GM19468 (cell line): ENCODE results near the gene PPP3R1.

Experiments
- ATAC-seq: cut with Tn5 transposase; IDR thresholded peaks from one replicate; pipeline ENCODE4 v1.9.1; 2021; ENCODE audit warnings: mild to moderate bottlenecking, moderate library complexity, moderate number of reproducible peaks; ENCODE audit not compliant: unreplicated experiment; ENCODE audit errors: extremely low read depth

Gene PPP3R1

DNA sequence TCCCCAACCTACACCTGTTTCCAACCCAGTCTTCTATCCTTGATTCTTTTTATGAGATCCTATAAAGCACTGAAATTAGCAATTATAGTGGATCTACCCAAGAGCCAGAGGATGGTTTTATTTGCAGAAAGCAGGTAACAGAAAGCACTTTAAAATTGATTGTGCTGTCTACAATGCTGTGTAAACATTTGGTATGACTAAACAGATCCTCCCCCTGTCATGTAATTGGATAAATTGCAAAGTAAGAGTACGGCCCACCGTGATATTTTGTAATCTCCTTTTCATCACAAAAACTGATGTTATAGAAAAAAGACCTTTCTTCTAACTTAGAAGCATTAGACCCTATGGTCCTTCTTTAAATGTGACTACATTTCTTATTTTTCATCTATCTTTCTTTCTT is 11.3 kb upstream of the PPP3R1 start:
- no peak for ATAC-seq

GRCh38 chr2:68258851-68259250 is 6.5 kb upstream of the PPP3R1 start:
- ATAC-seq: no peak

DNA sequence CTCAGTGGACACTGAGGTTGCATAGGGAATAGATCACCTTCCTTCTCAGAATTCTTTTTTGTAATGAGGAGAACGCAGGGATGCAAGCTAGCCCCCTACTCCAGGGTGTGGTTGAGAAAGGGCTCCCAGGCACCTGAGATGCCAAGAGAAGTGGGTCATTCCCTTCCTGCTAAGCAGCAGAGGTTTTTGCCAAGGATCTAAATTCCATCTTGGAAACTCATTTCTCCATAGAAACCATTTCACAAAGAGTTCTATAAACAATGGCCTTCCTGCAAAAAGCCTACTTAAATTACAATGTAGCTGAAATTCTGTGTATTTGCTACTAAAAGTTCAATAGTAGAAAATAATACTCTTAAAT is 3.7 kb upstream of the PPP3R1 start:
- no peak for ATAC-seq

GRCh38 chr2:68253219-68254068 is 1.1 kb upstream of the PPP3R1 start:
- no peak for ATAC-seq

DNA sequence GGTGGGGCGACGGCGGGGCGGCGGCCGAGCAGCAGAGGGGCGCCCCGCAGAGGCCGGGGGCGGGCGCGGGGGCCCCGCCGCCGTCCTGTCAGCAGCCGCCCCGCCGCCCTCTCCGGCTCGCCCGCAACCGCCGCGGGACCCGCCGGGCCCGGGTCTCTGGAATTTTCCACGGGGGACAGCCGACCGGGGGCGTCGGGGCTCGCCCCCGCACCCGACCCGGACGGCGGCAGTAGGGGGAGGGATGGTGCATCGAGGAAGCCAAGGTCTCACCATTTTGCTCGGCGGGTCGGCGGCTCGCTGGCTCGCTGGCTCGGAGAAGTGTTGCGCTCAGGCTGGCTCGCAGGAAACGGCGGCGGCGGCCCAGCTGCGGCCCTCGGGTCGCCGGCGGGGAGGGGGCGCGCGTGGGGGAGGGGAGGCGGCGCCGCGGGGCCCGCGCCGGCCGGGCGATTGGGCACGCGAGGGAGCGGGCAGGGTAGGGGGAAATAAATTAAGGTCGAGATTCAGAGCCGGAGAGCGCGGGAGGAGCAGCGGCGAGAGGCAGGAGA is 405 bp downstream of the PPP3R1 start:
- ATAC-seq: no peak

DNA sequence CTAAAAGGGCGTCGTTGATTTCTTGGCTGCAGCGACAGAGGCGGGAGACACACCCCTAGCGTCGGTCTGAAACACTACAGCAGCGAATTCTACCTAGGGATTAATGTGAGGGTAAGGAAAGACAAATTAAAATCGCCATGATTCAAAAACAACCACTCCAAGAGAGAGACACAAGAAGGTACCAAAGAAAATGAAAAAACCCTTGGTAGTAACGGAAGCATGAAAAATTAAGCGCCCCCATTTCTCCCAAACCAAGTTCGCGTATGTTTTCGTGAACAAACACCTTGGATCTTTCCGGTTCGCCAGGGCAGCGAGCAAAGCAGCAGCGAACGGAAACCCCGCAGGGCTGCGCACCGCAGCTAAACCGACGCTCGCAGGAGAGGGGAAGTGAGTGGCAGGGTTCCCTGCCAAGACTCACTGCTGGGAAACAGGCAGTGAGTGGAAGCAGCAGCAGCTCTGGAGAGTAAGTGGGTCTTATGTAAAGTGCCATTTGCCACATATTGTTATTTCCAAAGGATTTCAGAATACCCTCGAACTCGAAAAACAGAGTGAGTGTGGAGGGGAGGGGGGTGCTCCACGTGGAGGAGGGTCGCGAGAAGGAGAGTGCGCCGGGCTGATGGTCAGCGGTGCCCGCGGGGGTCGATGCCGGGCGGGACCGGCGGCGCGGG is 1.0 kb downstream of the PPP3R1 start:
- ATAC-seq: peak; percentile 16

GRCh38 chr2:68250652-68251186 is 1.6 kb downstream of the PPP3R1 start:
- ATAC-seq: no peak

DNA sequence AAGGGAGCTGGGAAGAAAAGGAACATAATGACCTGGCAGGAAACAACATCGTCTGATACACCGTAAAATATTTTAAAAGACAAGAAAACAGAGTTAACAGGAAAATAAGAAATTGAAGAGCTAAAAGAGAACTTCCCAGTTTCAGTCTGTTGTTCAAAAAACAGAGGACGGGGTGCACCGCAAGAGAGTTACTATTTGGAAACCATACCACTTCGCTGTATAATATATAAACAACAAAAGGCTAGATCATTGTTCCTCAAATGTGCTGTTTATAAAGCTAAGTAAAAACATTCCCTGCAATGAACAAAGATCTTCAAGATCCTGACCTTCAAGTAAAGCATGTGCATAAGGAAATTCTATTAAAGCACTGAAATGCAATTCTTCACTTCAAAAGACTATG is 2.1 kb downstream of the PPP3R1 start:
- ATAC-seq: no peak

DNA sequence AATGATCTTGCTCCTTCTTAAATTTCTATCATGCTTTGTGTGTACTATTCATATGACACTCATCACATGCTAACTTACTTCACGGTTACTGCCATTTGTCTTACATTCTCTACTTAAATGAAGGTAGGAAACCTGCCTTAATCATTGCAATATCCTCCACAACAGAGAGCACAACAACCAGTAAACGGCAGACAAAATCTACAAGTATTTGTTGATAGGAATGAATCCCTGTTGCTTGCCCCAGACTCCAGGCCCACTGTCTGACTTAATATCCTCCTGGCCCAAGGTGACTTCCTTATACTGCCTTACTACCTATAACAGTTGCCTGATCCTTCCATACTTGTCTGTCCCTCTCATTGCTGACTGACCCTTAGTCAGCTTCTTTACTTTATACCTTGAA is 3.5 kb downstream of the PPP3R1 start:
- no peak for ATAC-seq

DNA sequence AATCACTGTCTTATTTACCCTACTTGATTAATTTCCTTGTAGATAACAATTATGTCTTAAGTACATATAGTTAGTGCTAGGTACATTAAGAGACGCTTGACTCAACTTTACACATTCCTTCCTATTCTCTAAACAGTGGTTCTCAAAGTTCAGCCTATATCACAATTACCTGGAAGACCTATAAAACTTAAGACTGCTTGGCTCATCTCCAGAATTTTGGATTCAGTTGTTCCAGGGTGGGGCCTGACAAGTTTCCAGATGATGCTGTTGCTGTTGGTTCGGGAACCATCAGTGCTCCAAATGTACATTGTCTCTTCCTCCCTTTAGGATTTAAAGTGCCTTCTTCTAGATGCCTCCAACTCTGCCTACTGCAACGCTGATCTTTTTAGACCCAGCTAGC is 4.0 kb downstream of the PPP3R1 start:
- ATAC-seq: no peak

DNA sequence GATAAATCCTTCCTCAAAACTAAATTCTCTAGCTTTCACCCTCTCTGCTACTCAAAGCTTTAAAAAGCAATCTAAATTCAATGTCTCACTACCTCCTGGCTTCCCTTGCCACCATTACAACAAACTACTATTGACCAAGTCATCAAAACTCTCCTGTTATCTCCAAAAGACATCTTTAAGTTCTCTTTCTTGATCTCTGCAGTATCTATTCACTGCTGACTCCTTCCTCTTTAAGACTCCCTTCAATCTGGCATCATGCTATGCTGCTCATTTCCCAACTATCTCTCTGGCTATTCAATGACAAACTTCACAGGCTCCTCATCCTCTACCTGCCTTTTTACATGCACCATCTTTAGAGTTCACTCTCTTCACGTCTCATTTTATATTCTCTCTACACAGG is 5.9 kb downstream of the PPP3R1 start:
- no peak for ATAC-seq

DNA sequence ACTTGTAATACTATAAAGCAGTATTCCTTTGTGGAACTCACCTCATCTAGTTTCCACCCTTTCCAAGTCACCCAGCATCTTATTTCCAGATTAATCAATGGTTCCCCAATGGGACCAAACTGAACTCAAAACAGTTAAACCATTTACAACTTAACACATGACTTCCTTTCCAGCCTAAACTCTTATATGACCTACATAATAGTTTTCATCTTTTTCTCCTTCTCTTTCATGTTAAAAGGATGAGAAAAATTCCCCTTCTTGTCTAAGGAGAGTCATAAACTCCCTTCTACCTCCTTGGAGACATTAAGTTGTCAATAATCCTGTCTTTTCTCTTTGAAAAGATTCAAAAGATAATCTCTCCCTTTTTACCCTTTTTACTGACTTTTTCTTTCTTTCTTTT is 6.7 kb downstream of the PPP3R1 start:
- no peak for ATAC-seq

DNA sequence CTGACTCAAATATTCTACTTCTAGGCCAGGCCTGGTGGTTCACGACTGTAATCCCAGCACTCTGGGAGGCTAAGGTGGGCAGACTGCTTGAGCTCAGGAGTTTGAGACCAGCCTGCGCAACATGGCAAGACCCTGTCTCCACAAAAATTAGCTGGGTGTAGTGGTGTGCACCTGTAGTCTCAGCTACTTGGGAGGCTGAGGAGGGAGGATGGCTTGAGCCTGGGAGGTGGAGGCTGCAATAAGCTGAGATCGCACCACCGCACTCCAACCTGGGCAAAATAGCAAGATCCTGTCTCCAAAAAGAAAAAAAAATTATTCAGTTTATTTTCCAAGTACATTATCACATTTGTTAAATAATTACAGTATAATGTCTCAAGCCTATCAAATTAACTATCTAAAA is 7.3 kb downstream of the PPP3R1 start:
- ATAC-seq: no peak

GRCh38 chr2:68244456-68244855 is 7.9 kb downstream of the PPP3R1 start:
- ATAC-seq: no peak

GRCh38 chr2:68241732-68242131 is 10.6 kb downstream of the PPP3R1 start:
- ATAC-seq: no peak

DNA sequence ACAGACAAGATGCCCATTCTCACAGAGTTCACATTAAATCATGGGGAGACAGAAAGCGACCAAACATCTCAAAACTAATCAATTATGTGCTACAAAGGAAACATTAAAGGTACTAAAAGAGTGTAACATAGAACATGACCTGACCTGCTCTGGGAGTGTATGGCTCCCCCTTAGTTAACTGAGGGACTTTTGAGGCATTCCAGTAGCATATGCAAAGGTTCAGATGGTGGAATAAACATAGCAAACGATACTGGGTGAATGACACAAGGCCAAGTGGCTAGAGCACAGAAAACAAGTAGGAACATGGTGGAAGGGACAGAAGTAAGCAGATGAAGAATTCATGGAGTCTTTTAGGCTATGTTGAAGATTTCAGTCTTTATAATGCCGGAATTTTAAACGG is 11.9 kb downstream of the PPP3R1 start:
- no peak for ATAC-seq

DNA sequence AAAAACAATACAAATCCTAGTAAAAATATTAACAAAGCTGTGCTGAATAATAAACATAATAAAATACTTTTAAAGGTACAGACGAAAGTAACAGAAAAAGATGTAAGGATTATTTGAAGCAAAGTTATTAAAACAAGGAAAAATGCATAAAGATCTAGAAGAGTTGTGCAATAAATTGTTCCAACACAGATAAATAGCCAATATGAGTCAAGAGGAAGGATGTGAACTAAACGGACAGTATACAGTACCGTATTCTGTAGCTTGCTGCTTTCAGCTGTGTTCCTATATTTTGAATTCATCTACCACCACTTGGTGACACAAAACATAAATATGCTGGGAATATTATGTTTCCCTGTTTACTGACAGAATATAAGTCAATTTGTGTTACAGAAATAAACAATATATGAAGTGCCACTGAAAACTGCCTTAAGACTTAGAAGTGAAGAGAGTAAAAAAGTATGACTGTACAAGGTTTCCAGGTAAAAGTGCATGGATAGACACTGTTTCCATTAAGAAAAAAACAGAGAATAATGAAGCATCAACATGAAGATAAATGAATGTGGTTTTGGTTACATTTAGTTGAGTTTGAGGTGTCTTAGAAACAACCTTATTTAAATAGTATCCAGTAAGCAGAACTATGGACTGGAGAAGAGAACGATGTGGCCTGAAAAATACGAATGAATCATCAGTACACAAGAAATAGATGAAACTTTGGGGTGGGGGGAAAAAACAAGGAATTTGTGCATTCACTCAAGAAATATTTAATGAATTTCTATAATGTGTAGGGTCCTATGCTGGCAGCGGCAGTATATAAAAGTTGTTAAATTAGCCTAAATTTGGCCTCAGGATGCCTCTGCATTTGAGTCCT is 13.1 kb downstream of the PPP3R1 start:
- ATAC-seq: no peak

DNA sequence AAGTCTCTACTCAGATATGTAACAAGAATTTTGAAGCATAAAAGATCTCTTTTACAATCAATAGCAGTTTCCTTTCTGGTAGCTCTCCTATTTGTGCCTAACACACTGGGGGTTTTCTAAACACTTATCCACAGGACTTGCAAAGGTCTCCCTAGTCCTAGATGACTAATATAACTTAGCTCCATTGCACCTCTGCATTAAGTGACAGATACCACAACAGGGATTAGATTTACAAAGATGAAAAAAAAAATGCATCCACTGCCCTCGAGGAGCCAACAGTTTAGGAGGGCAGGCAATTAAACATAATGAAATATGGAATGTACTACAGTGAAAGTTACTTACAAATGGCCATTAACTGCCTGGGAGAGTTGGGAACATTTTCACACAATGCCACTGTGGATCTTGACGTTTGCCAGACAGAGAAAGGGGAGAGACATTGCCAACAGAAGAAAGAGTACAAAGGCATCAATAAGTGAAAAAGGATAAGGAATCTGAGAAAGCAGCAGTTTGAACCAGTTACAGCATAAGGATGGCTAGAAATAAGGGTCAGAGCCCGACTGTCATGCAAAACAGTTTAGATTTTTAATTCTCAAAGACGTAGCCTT is 14.3 kb downstream of the PPP3R1 start:
- no peak for ATAC-seq

DNA sequence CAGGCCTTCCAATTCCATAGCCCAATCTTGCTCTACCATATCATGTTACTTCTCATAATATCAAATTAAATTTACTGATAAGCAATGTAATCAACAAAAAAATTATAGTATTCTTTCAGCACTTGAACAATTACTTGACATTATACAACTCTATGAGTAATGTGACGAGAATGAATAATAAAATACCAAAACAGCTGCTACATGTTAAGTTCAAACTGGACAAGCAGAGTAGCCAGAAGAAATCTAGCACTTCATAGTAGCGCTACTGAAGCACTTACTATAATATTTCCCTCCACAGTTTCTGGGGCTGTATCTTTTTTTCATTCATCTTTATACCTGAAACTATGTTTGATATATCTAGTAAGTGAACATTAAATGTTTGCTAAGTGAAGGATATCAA is 14.9 kb downstream of the PPP3R1 start:
- ATAC-seq: no peak

GRCh38 chr2:68236876-68237275 is 15.5 kb downstream of the PPP3R1 start:
- ATAC-seq: no peak
